ENCODE measurements around the gene PLEKHM3.

PLEKHM3 gene

GRCh38 chr2:207879536-207879935 lies 145.8 kb downstream of the PLEKHM3 start:
- no peak for DNase-seq

GRCh38 chr2:207876842-207877535 lies 148.3 kb downstream of the PLEKHM3 start:
- DNase-seq = no peak

- no peak for DNase-seq
Measured at GRCh38 chr2:207875473-207876212, 149.7 kb downstream of the PLEKHM3 start.

GRCh38 chr2:207873794-207874193 lies 151.5 kb downstream of the PLEKHM3 start:
- DNase-seq = no peak

GRCh38 chr2:207871911-207872310 lies 153.4 kb downstream of the PLEKHM3 start:
- DNase-seq = no peak

GRCh38 chr2:207871506-207871905 lies 153.8 kb downstream of the PLEKHM3 start:
- DNase-seq = no peak

GRCh38 chr2:207870814-207871213 lies 154.5 kb downstream of the PLEKHM3 start:
- DNase-seq = no peak

GRCh38 chr2:207869784-207870778 lies 155.2 kb downstream of the PLEKHM3 start:
- DNase-seq = no peak

GRCh38 chr2:207868855-207869596 lies 156.3 kb downstream of the PLEKHM3 start:
- DNase-seq = no peak

GRCh38 chr2:207867905-207868304 lies 157.4 kb downstream of the PLEKHM3 start:
- DNase-seq = no peak

- DNase-seq = no peak
Measured at GRCh38 chr2:207867056-207867455, 158.3 kb downstream of the PLEKHM3 start.

- no peak for DNase-seq
Measured at GRCh38 chr2:207865210-207865609, 160.1 kb downstream of the PLEKHM3 start.

GRCh38 chr2:207863345-207863744 lies 162.0 kb downstream of the PLEKHM3 start:
- DNase-seq = no peak

- DNase-seq = no peak
Measured at GRCh38 chr2:207861789-207862188, 163.5 kb downstream of the PLEKHM3 start.

- no peak for DNase-seq
Measured at GRCh38 chr2:207860685-207861084, 164.6 kb downstream of the PLEKHM3 start.

- DNase-seq = no peak
Measured at GRCh38 chr2:207855591-207855990, 169.7 kb downstream of the PLEKHM3 start.

- no peak for DNase-seq
Measured at GRCh38 chr2:207854484-207855440, 170.6 kb downstream of the PLEKHM3 start.

GRCh38 chr2:207852791-207853190 lies 172.5 kb downstream of the PLEKHM3 start:
- no peak for DNase-seq

GRCh38 chr2:207849443-207849842 lies 175.9 kb downstream of the PLEKHM3 start:
- no peak for DNase-seq

GRCh38 chr2:207848545-207848928 lies 176.8 kb downstream of the PLEKHM3 start:
- DNase-seq = no peak

- no peak for DNase-seq
Measured at GRCh38 chr2:207847807-207848544, 177.4 kb downstream of the PLEKHM3 start.
